Duodenal mucosa (tissue), 2 donors: ENCODE data around the gene NPTXR.

Experiments
- H3K27ac ChIP-seq: one replicate; pipeline ENCODE4 v1.7.0; 2013; ENCODE audit warnings: low read depth, low read length
- H3K27me3 ChIP-seq, 2 donors: one replicate each; pipeline ENCODE4 v1.7.0; 2013; ENCODE audit warnings: low read length in 2 of 2, control low read depth in 1 of 2; ENCODE audit not compliant: insufficient read depth in 2 of 2, control insufficient read depth in 1 of 2
- H3K36me3 ChIP-seq, 2 donors: one replicate each; pipeline ENCODE4 v1.7.0; 2013; ENCODE audit warnings: low read length in 2 of 2, control low read depth in 1 of 2; ENCODE audit not compliant: insufficient read depth in 2 of 2, control insufficient read depth in 1 of 2
- H3K4me1 ChIP-seq, 2 donors: one replicate each; pipeline ENCODE4 v1.7.0; 2013; ENCODE audit warnings: low read length in 2 of 2, control low read depth in 1 of 2; ENCODE audit not compliant: insufficient read depth in 2 of 2, control insufficient read depth in 1 of 2
- H3K4me3 ChIP-seq, 2 donors: one replicate each; pipeline ENCODE4 v1.7.0; 2013; ENCODE audit warnings: low read length in 2 of 2, low read depth in 1 of 2
- H3K9ac ChIP-seq, 2 donors: one replicate each; pipeline ENCODE4 v1.7.0; 2013; ENCODE audit warnings: low read length in 2 of 2, low read depth in 1 of 2
- H3K9me3 ChIP-seq, 2 donors: one replicate each; pipeline ENCODE4 v1.7.0; 2013; ENCODE audit warnings: low read length in 2 of 2, control low read depth in 1 of 2; ENCODE audit not compliant: control insufficient read depth in 1 of 2

NPTXR gene

DNA sequence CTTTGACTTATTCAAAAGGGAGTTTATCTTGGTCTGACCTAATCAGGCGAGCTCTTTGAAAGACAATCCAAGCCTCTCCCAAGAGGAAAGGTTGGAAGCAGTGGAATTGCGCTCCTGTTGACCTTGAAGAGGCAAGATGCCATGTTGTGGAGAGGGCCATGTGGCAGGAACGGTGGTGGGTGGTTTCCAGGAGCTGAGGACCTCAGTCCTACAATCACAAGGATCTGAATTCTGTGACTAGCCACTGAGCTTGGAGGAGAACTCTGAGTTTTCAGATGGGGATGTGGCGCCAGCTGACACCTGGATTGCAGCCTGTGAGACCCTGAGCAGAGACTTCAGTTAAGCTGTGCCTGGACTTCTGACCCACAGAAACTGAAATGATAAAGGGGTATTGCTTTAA lies 34.2 kb upstream of the NPTXR start:
- Histone ChIP-seq H3K9me3 (no peaks in the 10 kb centered on the region), H3K36me3 (no peaks in the 10 kb centered on the region), H3K27me3 (peaks cover 20 to 23% of the 10 kb centered on the region in 2 donors), H3K9ac (no peak overlapping the region), H3K4me1 (peaks cover 0 to 7% of the 10 kb centered on the region in 2 donors), H3K27ac (no peak overlapping the region), H3K4me3 (no peak overlapping the region)

DNA sequence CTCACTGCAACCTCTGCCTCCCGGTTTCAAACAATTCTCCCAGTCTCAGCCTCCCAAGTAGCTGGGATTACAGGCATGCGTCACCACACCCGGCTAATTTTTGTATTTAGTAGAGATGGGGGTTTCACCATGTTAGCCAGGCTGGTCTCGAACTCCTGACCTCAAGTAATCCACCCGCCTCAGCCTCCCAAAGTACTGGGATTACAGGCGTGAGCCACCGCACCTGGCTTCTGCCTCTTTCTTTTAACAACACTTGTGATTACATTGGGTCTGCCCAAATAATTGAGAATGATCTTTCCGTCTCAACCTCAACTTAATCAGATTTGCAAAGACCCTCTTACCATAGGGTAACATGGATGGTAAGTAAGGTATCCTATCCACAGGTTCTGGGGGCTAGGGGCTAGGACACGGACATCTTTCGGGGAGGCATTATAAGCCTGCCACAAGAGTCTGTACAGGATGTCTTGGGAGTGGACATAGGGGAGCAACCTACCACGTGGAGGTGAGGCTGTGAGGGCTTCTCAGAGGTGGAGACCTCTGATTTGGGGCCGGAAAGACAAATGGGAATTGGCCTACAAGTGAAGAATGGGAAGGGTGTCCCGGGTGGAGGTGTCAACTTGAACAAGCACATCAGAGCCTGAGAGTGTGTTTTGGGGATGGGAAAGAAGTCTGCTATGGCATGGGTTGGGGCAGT lies 30.8 kb upstream of the NPTXR start:
- no peaks in the 10 kb centered on the region for H3K36me3 ChIP-seq
- H3K4me3 ChIP-seq = no peak overlapping the region
- peaks cover 21 to 26% of the 10 kb centered on the region in 2 donors for H3K27me3 ChIP-seq
- H3K9me3 ChIP-seq = no peaks in the 10 kb centered on the region
- H3K4me1 ChIP-seq = peaks cover 4 to 12% of the 10 kb centered on the region in 2 donors
- H3K9ac ChIP-seq = no peak overlapping the region
- no peak overlapping the region for H3K27ac ChIP-seq

DNA sequence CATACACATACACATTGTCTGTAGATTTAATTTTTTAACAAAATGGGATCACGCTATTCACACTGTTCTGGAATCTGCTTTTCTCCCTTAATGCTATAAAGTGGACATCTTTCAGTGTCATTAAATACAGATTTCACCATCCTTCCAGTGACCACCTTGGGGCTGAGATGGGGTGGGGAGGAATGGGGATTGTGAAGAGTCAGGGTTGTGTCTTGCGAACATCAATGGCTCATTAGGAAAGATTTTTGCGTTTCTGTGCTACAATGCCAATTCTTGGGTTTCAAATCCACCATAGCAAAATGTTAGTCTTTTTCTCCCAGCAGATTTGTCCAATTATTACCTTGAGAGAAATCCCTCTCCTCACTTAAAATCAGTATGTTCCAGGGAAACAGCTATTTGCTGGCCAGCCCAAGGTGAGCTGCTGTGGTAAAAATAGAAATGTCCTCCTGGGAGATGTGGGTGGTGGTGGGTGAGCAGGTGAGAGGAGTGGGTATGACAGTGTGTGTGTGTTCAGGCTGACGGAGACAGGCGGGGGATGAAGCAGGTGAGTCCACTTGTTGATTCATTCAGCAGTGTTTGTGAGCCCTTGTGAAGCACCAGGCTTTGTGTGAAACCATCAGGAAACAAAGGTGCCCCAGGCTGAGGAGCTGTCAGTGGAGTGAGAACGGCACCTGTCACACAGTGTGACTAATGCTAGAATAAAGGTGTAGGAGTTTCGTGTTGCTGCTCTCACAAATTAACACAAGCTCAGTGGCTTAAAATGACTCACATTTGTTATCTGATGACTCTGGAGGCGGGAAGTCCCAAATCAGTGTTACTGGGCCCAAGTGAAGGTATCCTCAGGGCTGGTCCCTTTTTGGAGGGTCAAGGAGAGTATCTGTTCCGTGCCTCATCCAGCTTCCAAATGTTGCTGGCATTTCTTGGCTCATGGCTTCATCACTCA lies 29.9 kb upstream of the NPTXR start:
- H3K9ac ChIP-seq = no peak overlapping the region

DNA sequence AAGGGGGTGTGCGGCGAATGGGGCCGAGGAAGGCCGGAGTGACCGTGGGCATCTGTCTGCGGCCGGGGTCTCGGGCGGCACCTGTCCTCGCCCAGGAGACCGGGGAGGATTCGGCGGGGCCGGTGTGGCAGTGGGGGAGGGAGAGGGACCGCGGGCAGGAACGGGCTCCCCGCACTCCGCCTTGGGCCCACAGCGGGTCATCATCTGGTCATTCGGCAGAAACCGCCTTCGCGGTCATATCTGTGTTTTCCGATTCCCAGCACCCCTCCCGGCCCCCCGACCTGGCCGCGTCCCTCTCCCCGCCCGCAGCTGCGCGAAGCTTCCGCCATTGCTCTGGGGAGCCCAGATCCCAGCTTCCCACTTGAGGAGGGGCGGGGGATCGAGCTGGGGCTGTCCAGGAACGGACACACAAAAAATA lies 29.0 kb upstream of the NPTXR start:
- Histone ChIP-seq H3K4me1 (peaks cover 10 to 14% of the 10 kb centered on the region in 2 donors), H3K4me3 (peak overlapping the region; percentile 73 to 84), H3K27ac (peak overlapping the region; percentile 78), H3K9ac (peak overlapping the region; percentile 64), H3K27me3 (peaks cover 21 to 24% of the 10 kb centered on the region in 2 donors), H3K36me3 (peaks cover 0 to under 1% of the 10 kb centered on the region in 2 donors), H3K9me3 (no peaks in the 10 kb centered on the region)

More for the DNA sequence above, 29.9 kb upstream of the NPTXR start:
- Histone ChIP-seq H3K27ac (no peak overlapping the region), H3K4me3 (no peak overlapping the region), H3K9me3 (no peaks in the 10 kb centered on the region), H3K36me3 (no peaks in the 10 kb centered on the region), H3K27me3 (peaks cover 21 to 24% of the 10 kb centered on the region in 2 donors), H3K4me1 (peaks cover 10 to 14% of the 10 kb centered on the region in 2 donors)

DNA sequence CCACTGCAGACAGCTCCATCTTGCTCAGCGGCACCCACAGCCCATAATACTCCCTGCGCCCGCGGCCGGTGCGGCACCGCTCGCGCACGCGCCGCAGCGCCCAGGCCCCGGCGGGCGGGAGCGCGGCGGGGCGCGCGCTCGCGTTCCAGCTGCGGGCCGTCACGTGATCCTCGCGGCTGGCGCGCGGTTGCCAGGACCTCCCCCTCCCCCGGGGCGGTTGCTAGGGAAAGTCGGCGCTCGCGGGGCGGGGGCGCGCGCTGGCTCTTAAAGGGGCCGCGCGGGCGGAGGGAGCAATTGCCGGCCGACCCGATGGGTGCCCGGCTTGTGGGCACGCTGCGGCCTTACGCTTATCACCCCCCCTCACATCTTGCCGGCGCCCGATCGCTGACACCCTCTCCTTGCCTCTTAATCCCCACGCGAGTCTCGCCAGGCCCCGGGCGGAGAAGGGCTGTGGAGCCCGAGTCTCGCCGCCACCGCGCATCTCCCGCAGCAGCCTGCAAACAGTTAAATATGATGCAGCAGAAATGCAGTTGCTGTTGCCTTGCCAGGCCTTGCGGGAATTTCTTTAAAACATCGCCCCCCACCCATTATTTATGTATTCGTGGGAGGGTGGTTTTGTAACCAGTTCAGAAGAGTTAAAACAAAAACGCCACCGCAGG lies 28.5 kb upstream of the NPTXR start, which contains the start of gene CBX6:
TSS of gene CBX6 (minus strand) at position 45 of the 659 bp plus-strand sequence. CDS start at position 19, 26 bp downstream.
- peaks cover 10 to 14% of the 10 kb centered on the region in 2 donors for H3K4me1 ChIP-seq
- peaks cover 0 to 3% of the 10 kb centered on the region in 2 donors for H3K36me3 ChIP-seq
- H3K9ac ChIP-seq = peak within 1 kb of the TSS; percentile 64
- H3K9me3 ChIP-seq = no peaks in the 10 kb centered on the region
- peak within 1 kb of the TSS; percentile 73 to 84 for H3K4me3 ChIP-seq
- H3K27ac ChIP-seq = peak within 1 kb of the TSS; percentile 78
- peaks cover 21 to 24% of the 10 kb centered on the region in 2 donors for H3K27me3 ChIP-seq

DNA sequence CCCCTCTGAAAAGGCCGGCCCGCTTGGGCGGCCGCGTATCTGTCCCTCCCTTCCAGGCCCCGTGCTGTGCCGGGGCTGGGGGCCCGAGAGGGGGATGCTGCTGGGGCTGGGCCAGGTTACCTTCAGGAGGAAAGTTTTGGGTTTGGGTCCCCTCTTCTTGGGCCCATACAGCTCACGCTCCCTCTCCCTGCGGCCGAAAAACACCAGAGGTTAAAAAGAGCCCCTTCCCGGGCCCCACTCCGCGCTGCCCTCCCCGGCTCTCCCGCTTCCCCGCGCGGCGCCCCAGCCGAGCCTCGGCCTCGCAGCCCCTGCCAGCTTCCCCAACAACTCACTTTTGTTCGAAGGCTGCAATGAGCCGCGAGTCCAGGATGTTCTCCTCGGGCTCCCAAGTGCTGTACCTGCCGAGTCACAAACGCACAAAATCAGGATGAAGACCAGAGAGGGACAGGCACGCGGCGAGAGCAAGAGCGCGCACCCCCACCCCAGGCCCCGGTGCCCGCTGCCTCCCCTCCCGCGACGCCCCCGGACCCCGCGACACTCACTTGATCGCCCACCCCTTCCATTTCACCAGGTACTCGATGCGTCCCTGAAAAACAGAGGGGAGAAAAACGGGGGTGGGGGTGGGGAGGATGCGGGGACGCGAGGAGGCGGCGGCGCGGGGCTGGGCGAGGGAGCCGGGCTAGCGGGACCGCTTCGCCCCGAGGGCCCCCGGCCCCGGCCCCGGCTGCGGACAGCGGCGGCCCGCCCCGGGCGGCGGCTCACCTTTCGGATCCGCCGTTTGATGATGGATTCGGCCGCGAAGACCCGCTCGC lies 27.7 kb upstream of the NPTXR start:
- peaks cover 10 to 14% of the 10 kb centered on the region in 2 donors for H3K4me1 ChIP-seq
- peak overlapping the region; percentile 41 for H3K27ac ChIP-seq
- peak overlapping the region; percentile 24 to 25 for H3K9ac ChIP-seq
- peak overlapping the region; percentile 59 to 73 for H3K4me3 ChIP-seq
- H3K36me3 ChIP-seq = peaks cover 0 to 3% of the 10 kb centered on the region in 2 donors
- H3K9me3 ChIP-seq = no peaks in the 10 kb centered on the region
- H3K27me3 ChIP-seq = peaks cover 18 to 24% of the 10 kb centered on the region in 2 donors

DNA sequence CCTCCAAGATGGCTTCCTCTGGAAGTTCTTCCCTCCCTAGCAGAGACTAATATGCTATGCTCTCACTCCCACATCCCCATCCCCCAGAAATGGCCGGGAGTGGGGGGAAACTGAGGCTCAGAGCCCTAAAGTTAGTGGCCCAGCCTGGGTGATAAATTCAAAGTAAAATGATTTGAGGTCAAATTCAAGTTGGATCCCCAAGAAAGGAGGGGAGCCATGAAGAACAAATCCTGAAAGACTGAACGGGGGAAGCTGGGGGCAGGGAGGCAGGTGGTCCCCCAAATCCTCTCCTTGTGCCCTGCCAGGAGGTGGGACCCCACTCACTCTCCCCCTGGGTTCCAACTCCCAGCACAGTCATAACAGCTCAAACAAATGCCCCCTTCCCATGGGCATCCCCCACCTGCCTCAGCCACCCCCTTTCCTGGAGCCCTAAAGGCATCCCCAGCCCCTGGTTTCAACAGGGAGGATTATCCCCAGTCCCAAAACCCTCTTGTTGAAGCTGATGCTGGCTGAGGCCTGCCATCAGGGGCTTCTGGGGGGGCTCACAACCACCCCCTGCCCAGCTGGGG lies 27.0 kb upstream of the NPTXR start:
- H3K27me3 ChIP-seq = peaks cover 18 to 24% of the 10 kb centered on the region in 2 donors
- peak overlapping the region; percentile 24 to 25 for H3K9ac ChIP-seq
- H3K4me1 ChIP-seq = peaks cover 10 to 14% of the 10 kb centered on the region in 2 donors
- H3K4me3 ChIP-seq = peak overlapping the region; percentile 59 to 65
- H3K9me3 ChIP-seq = no peaks in the 10 kb centered on the region
- peaks cover 0 to 3% of the 10 kb centered on the region in 2 donors for H3K36me3 ChIP-seq
- peak overlapping the region; percentile 41 for H3K27ac ChIP-seq

DNA sequence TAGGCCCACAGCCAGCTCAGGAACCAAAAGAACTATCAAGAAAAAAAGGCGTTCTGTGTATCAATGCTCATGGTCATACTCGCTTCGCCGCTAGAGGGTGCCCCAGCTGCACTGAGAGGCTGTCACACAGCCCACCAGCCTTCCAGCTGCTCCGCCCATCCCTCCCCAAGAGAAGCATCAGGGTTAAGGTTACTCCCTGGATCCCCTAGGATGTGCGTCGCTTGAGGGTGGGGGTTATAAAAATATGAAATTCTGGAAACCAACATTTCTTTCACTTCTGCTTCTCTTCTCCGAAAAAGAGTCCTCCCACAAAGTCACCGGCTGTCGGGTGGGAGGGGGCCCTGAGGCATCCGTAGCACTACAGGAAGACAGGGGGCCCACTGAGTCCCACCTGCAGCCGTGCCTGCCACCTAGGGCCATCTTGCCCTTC lies 26.5 kb upstream of the NPTXR start:
- Histone ChIP-seq H3K27ac (no peak overlapping the region), H3K27me3 (peaks cover 18 to 24% of the 10 kb centered on the region in 2 donors), H3K9me3 (no peaks in the 10 kb centered on the region), H3K4me1 (peaks cover 10 to 14% of the 10 kb centered on the region in 2 donors), H3K4me3 (peak overlapping the region; percentile 59 to 65), H3K9ac (peak overlapping the region in 1 of 2 donors; percentile 4), H3K36me3 (peaks cover 3% of the 10 kb centered on the region in 2 donors)

DNA sequence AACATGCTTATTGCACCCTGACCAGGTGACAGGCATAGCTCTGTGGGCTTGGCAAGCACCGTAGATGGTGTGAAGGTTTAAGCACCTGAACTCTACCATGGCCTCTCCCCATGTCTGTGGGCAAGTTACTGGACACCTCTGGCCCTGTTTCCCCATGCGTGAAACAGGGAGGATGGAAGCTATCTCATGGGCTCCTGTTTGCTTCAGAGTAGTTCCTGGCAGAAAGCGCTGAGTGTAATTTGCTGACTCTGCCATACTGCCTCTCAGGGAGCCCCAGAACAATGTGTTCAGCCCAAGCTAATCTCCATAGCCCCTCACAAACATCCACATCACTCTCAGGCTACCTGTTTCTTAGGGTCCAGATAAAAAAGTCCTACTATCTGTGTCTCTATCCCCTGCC lies 25.8 kb upstream of the NPTXR start:
- peaks cover 14 to 18% of the 10 kb centered on the region in 2 donors for H3K27me3 ChIP-seq
- H3K36me3 ChIP-seq = peaks cover 3 to 5% of the 10 kb centered on the region in 2 donors
- H3K9me3 ChIP-seq = no peaks in the 10 kb centered on the region
- peak overlapping the region in 1 of 2 donors; percentile 20 for H3K9ac ChIP-seq
- no peak overlapping the region for H3K27ac ChIP-seq
- no peak overlapping the region for H3K4me3 ChIP-seq
- H3K4me1 ChIP-seq = peaks cover 13 to 14% of the 10 kb centered on the region in 2 donors
